Chondrocyte (in vitro differentiated cells): Measurements from ENCODE around the gene SERP2. TPM values are rescaled to one million over a fixed set of nuclear protein-coding genes. Genes with fewer than 3 reads are reported as not detected.

ENCODE experiments used
- DNase-seq: peaks from one replicate; pipeline ENCODE4 v3.0.0; 2021; ENCODE audit warnings: mixed read lengths, low spot score
- H3K27ac Mint-ChIP-seq: one replicate; pipeline ENCODE4 v1.8.0; 2021; ENCODE audit warnings: mild to moderate bottlenecking, moderate library complexity, mixed read lengths; ENCODE audit not compliant: unreplicated experiment
- H3K27me3 Mint-ChIP-seq: 2 replicates; pipeline ENCODE4 v1.8.0; 2021; ENCODE audit warnings: low read depth, mixed read lengths
- H3K36me3 Mint-ChIP-seq: 2 replicates; pipeline ENCODE4 v1.8.0; 2021; ENCODE audit warnings: low read depth, mixed read lengths
- H3K4me1 Mint-ChIP-seq: 2 replicates; pipeline ENCODE4 v1.8.0; 2021; ENCODE audit warnings: low read depth, mild to moderate bottlenecking, mixed read lengths
- H3K4me3 Mint-ChIP-seq: one replicate; pipeline ENCODE4 v1.8.0; 2021; ENCODE audit warnings: mild to moderate bottlenecking, moderate library complexity, mixed read lengths; ENCODE audit not compliant: unreplicated experiment
- H3K9me3 Mint-ChIP-seq: 2 replicates; pipeline ENCODE4 v1.8.0; 2021; ENCODE audit warnings: low read depth, mixed read lengths
- total RNA-seq: library from RNA; stranded (reverse); gene quantifications from 3 replicates; pipeline ENCODE4 v1.2.1, GENCODE V29; 2021
- TF ChIP-seq, protein P1 (sequence below): fragments of 200-600 bp; sonication (generic); IDR thresholded peaks from 2 replicates; pipeline ENCODE4 v1.5.0; 2021; ENCODE audit warnings: antibody characterized with exemption, mild to moderate bottlenecking, moderate library complexity

Gene SERP2
- total RNA-seq, 1 donor from 2014 or later = 6.7 TPM

DNA sequence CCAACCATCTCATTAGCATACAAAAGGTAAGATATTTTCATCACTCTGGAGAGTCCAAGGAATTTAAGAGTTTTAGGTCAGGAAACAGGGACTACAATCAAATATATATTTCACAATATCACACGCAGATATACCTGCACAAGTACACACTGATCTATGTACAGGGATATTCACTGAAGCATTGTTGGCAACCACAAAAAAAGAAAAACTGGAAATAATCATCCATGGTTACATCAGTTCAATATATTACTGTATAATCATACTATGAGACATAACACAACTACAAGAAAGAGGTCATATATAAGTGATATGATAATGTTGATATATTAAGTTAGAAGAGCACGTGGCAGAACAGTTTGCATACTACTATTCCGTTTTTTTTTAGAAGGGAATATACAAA lies 2.2 kb upstream of the SERP2 start:
- Mint-ChIP-seq H3K27me3 (no peaks in the 10 kb centered on the region), H3K36me3 (no peaks in the 10 kb centered on the region), H3K27ac (no peak overlapping the region), H3K4me1 (peaks cover 36% of the 10 kb centered on the region), H3K4me3 (no peak overlapping the region), H3K9me3 (no peaks in the 10 kb centered on the region)
- no peak for DNase-seq
- TF ChIP-seq, protein P1, sequence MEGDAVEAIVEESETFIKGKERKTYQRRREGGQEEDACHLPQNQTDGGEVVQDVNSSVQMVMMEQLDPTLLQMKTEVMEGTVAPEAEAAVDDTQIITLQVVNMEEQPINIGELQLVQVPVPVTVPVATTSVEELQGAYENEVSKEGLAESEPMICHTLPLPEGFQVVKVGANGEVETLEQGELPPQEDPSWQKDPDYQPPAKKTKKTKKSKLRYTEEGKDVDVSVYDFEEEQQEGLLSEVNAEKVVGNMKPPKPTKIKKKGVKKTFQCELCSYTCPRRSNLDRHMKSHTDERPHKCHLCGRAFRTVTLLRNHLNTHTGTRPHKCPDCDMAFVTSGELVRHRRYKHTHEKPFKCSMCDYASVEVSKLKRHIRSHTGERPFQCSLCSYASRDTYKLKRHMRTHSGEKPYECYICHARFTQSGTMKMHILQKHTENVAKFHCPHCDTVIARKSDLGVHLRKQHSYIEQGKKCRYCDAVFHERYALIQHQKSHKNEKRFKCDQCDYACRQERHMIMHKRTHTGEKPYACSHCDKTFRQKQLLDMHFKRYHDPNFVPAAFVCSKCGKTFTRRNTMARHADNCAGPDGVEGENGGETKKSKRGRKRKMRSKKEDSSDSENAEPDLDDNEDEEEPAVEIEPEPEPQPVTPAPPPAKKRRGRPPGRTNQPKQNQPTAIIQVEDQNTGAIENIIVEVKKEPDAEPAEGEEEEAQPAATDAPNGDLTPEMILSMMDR = no peak

DNA sequence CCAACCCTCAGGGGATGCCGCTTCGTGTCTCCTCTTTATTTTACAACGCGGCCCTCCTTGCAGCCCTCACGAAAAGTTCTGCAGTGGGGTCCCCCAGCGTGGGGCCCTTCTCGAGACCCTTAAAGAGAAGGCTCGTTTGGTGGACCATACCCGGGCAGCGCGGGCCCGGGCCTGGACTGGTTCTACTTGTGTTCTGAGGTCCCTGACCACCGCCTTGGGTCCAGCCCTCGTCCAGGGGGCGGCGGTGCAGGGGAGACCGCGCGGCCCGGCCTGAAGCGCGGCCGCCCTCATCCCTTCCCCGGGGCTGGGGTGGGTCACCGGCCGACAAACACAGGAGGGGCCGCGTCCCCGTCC lies 400 bp upstream of the SERP2 start:
- peaks cover 31% of the 10 kb centered on the region for H3K4me1 Mint-ChIP-seq
- no peak overlapping the region for H3K27ac Mint-ChIP-seq
- TF ChIP-seq, protein P1 = no peak
- peak overlapping the region; percentile 65 for H3K4me3 Mint-ChIP-seq
- H3K27me3 Mint-ChIP-seq = no peaks in the 10 kb centered on the region
- H3K36me3 Mint-ChIP-seq = no peaks in the 10 kb centered on the region
- H3K9me3 Mint-ChIP-seq = no peaks in the 10 kb centered on the region
- DNase-seq = no peak

DNA sequence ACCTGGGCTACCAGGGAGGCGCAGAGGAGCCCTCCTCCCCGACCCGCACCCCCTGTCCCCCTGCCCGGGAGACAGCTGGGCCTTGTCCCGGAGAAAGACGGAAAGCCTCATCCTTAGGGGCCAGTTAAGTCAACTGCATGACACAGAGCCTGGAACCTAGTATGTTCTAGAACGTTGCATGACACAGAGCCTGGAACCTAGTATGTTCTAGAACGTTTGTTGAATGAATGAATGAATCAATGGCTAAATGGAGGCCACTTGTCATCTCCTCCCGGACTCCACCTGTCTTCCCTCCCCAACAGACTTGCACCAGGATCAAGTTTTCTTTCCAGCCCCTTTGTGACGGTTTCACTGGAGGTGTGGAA lies 706 bp downstream of the SERP2 start:
- H3K27ac Mint-ChIP-seq = no peak overlapping the region
- peaks cover 20% of the 10 kb centered on the region for H3K4me1 Mint-ChIP-seq
- TF ChIP-seq, protein P1 = no peak
- H3K4me3 Mint-ChIP-seq = peak overlapping the region; percentile 53
- no peaks in the 10 kb centered on the region for H3K36me3 Mint-ChIP-seq
- no peak for DNase-seq
- no peaks in the 10 kb centered on the region for H3K27me3 Mint-ChIP-seq
- H3K9me3 Mint-ChIP-seq = no peaks in the 10 kb centered on the region

DNA sequence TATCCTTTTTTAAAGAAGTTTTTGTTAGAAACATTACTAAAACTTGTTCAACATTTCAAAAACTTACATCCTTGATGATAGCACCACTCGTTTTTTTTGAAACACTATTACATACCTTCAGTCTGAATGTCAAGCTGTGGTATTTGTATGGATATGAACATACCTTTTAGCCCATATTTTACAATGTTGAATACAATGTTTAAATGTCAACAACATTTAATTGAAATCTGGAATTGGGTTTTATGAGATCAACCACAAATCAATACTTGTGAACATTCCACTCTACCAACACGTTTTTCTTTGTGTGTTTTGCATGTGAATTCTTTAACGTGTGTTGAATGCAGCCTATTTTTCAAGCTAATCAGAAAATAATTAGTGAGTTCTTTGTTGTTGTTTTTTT lies 4.7 kb downstream of the SERP2 start:
- no peak overlapping the region for H3K27ac Mint-ChIP-seq
- H3K9me3 Mint-ChIP-seq = no peaks in the 10 kb centered on the region
- DNase-seq = no peak
- no peak overlapping the region for H3K4me3 Mint-ChIP-seq
- H3K4me1 Mint-ChIP-seq = peaks cover 6% of the 10 kb centered on the region
- TF ChIP-seq, protein P1 = no peak
- H3K27me3 Mint-ChIP-seq = no peaks in the 10 kb centered on the region
- peaks cover 2% of the 10 kb centered on the region for H3K36me3 Mint-ChIP-seq

DNA sequence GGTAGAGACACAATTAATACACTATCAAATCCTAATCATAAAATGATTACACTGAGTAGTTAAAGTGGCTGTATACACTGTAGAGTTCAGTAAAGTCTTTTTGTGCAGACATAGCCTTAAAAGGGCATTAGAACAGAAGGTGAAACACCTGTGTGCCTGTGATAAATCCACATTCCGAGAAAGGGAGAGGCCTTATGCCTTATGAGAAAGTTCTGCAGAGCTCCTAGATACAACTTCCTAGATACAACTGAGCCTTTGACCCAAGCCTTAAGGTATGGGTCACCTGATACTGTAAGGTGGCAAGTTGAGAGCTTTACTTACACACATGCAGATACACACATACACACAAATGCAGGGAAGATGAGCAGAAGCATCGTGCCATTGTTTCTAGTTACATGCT lies 6.3 kb downstream of the SERP2 start:
- Mint-ChIP-seq H3K4me3 (no peak overlapping the region), H3K27ac (no peak overlapping the region), H3K4me1 (peaks cover 4% of the 10 kb centered on the region), H3K27me3 (no peaks in the 10 kb centered on the region), H3K36me3 (peaks cover 6% of the 10 kb centered on the region), H3K9me3 (no peaks in the 10 kb centered on the region)
- DNase-seq = no peak
- TF ChIP-seq, protein P1 = no peak
